Activated naive CD4-positive, alpha-beta T cell (primary cell): Measurements from ENCODE around the gene CYP4F3.
A peak's percentile ranks its signal among the peaks of the same experiment; 100 is the strongest.
"Not testable (repeated sequence)": the region's sequence is repeated elsewhere in the genome, so short reads cannot be mapped to it uniquely, and the experiment has no call there.

ENCODE experiments used
- DNase-seq, 4 experiments: peaks; one replicate each; lab custom pipeline; 2025; lab: John Stamatoyannopoulos, UW

Gene CYP4F3

GRCh38 chr19:15640294-15640903 is at the start of gene CYP4F3:
Gene CYP4F3 (plus strand): TSS chr19:15640897. CDS start chr19:15641416, 519 bp downstream.
- no peak for DNase-seq

GRCh38 chr19:15591796-15592195 is 48.9 kb upstream of the CYP4F3 start:
- DNase-seq: no peak

GRCh38 chr19:15592506-15592905 is 48.2 kb upstream of the CYP4F3 start:
- DNase-seq: not testable (repeated sequence)

GRCh38 chr19:15593766-15594165 is 46.9 kb upstream of the CYP4F3 start:
- DNase-seq: not testable (repeated sequence)

GRCh38 chr19:15595069-15595468 is 45.6 kb upstream of the CYP4F3 start:
- DNase-seq: no peak

- DNase-seq: not testable (repeated sequence)
These were observed 32.4 kb upstream of the CYP4F3 start for GRCh38 chr19:15607978-15608925.

GRCh38 chr19:15609261-15609660 is 31.4 kb upstream of the CYP4F3 start:
- DNase-seq: no peak

- no peak for DNase-seq
These were observed 28.4 kb upstream of the CYP4F3 start for GRCh38 chr19:15612342-15612741.

GRCh38 chr19:15613338-15613737 is 27.4 kb upstream of the CYP4F3 start:
- DNase-seq: no peak

- no peak for DNase-seq
These were observed 26.0 kb upstream of the CYP4F3 start, which contains the start of gene CYP4F8 for GRCh38 chr19:15614507-15615379. Gene CYP4F8 (plus strand): TSS chr19:15615218. CDS start chr19:15615617, 399 bp downstream.

- no peak for DNase-seq
These were observed 25.2 kb upstream of the CYP4F3 start for GRCh38 chr19:15615526-15615925.

- DNase-seq: no peak
These were observed 24.5 kb upstream of the CYP4F3 start for GRCh38 chr19:15616183-15616582.

GRCh38 chr19:15616627-15617270 is 23.9 kb upstream of the CYP4F3 start:
- DNase-seq: no peak

GRCh38 chr19:15618321-15618720 is 22.4 kb upstream of the CYP4F3 start:
- DNase-seq: no peak

GRCh38 chr19:15621801-15622200 is 18.9 kb upstream of the CYP4F3 start:
- no peak for DNase-seq

- no peak for DNase-seq
These were observed 17.7 kb upstream of the CYP4F3 start for GRCh38 chr19:15622991-15623390.

- DNase-seq: no peak
These were observed 16.9 kb upstream of the CYP4F3 start for GRCh38 chr19:15623711-15624318.

GRCh38 chr19:15628236-15629002 is 12.3 kb upstream of the CYP4F3 start:
- DNase-seq: no peak

- peak; percentile 76 to 98 (median 94) for DNase-seq
These were observed 11.5 kb upstream of the CYP4F3 start for GRCh38 chr19:15629003-15629880.
